RCC 7860 (cell line): ENCODE measurements around the gene AFDN.

Experiments
- DNase-seq: peaks from one replicate; pipeline ENCODE4 v3.0.0-alpha.2; 2015; ENCODE audit warnings: low spot score
- FAIRE-seq: peaks from 2 replicates; lab custom pipeline; 2012; peaks lifted over from hg19 to GRCh38; lab: Jason Lieb, UNC

The AFDN gene

GRCh38 chr6:168013250-168013915, 186.7 kb downstream of the AFDN start:
- FAIRE-seq: no peak

DNA sequence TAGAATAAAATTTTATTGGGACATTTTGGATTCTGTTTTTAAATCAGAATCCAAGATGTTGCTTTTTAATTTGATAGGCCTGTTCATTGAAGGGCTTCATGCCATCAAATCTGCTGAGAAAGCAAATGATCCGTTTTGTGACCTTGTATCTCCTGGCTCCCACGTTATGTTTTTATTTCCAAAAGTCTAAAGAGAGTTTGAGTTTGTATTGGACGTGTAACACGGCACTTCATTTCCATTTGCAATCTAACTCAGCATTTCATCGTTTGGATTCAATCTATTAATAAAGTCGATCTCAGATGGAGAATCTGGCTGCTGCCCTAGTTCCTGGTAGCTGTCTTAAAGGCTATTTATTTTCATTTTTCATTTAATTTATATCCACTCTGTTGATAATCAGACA, 187.7 kb downstream of the AFDN start:
- DNase-seq (no peak), FAIRE-seq (no peak)

More at GRCh38 chr6:168013250-168013915, 186.7 kb downstream of the AFDN start:
- no peak for DNase-seq

GRCh38 chr6:168015009-168015408, 188.3 kb downstream of the AFDN start:
- FAIRE-seq (no peak), DNase-seq (no peak)

DNA sequence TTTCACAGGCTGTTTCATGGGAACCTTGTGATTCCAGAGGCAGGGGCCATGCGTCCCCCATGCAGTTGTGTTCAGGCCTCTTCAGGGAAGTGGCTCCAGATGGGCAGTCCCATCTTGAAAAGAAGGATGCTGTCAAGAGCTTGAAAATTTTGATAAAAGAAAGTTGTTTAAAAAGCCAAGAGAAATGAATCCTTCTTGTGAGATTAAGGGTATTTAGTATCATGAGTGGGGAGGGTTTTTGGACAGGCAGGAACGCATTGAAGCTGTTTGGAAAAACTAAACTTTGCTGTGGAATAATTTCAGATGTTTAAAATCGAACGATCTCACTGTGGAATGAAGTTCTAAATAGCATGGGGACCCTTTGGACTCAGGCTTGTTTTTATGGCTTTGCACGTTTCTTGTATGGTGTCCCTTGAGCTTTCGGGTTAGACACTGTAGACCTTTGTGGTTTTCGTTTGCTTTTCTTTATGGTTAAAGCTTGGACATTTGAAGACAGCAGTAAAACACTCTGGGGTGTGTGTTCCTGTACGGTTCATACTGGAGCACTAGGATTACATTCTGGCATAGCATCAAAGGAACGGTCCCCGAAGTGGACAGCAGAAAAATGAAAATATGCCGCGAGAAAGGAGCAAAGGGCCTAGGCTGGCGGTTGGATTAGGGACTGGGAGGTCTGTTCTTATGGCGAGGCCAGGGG, 188.9 kb downstream of the AFDN start:
- DNase-seq (no peak), FAIRE-seq (no peak)

- DNase-seq: no peak
- no peak for FAIRE-seq
These were observed 189.5 kb downstream of the AFDN start for GRCh38 chr6:168016176-168016620.

DNA sequence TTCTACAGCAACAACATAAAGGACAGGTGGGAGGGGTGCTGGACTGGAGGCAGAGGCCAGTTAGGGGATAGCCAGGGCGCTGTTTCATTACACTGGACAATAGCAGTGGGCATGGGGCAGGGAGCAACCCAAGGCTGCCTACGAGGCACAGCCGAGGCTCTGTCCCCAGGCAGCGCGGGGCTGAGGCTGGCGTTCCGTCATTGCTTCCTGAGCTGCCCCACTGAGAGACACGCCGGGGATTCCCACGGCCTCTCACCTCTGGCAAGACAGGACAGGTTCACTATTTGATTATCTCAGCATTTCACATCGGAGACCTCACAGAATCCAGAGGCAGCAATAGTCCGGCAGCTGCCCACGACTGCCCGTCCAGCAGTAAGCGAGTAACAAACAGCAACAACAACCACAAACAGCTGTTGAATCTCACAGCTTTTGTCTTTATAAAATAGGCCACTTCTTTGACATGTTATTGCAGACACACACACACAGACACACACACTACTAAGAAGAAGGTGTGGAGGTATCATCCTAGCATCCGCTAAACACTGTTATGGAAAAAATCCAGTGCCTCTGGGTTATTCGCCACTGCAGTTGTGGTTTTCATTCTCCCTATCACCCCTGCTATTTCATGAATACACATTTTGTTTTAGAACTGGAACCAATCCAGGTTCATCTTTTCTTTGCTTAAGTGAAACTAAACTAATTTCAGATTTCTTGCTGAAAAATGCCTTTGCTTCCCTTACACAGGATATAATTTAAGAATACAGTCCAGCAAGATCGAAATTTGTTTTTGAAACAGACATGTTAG, 190.2 kb downstream of the AFDN start:
- no peak for FAIRE-seq
- DNase-seq: no peak

DNA sequence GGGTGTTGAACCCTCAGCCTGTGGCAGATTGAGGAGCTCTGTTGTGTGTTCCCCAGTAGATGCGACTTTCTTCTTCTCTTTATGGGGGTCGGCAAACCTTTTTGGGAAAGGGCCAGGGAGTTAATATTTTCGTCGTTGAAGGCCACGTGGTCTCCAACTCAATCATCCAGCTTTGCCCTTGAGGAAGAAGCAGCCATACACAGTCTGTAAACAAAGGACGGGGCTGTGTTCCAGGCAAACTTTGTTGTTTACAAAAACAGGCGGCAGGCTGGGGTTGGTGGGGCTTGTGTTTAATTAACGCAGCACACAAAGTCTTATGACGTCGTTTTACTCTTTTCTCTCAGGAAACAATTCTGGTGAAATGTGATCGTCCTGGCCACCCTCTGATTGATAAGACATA, 190.9 kb downstream of the AFDN start:
- DNase-seq (no peak), FAIRE-seq (no peak)

DNA sequence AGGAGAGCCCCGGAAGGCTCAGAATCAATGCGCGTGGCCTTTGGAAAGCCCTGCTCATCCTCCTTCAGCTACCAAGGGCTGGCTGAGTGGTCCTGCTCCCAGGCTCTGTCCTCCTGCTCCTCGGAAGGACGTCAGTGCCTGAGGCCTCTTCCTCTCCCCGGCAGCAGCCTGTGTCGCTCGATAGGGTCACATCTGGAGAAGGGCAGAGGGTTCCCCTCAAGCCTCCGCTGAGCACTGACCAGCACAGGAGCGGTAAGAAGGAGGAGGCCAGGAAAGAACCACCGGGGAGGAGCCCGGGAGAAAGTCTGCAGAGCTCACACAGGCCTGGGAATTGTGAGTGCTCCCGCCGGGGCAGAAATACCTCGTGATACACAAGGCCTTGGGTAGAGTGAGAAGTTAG, 192.0 kb downstream of the AFDN start:
- DNase-seq (no peak), FAIRE-seq (no peak)

- FAIRE-seq (no peak), DNase-seq (no peak)
These were observed 193.5 kb downstream of the AFDN start for GRCh38 chr6:168020242-168020641.

GRCh38 chr6:168021581-168021980, 194.9 kb downstream of the AFDN start:
- FAIRE-seq (no peak), DNase-seq (no peak)
